ENCODE results near the gene DDA1. TPM values are rescaled to one million over a fixed set of nuclear protein-coding genes. Genes with fewer than 3 reads are reported as not detected.

Gene DDA1
- total and polyA plus RNA-seq, 4 donors, result 21.4 to 71.0 (median 28.7) TPM

DNA sequence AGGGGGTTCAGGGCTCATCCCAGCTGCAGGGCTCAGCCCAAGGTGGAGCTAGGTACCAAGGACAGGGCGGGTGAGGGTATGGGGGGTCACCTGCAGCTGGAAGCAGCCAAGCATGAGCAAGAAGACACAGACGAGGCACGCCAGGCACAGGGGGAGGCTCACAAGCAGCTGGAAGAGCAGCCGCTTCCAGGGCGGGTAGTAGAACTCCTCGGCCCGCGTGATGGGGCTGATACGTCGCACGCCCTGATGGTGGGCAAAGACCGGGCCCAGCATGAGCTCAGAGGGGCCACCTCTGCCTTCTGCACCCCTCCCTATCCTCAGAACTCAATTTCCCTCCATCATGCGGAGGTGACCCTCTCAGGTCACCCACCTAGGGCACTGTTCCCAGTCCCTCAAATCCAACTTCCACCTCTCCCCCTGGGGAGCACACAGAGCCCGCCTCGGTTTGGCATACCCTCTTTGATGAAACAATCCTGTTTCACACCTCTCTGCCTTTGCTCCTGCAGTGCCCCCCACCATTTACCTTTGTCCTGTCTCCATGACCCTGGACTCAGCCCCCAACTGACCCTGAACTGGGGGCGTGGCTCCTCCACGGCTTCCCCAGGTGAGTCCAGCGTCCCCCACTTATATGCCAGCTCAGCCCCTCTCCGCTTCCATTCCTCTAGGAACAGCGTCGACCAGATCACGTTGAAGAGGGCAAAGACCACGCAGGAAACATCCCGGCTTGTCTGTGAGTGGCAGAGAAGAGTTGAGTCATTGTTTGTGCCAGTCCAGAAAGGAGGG lies 21.1 kb downstream of the DDA1 start:
- Histone ChIP-seq H3K4me3 (ENCODE audit: low read length in 2 of 2) (no peak overlapping the region), H3K9me3 (ENCODE audit: control insufficient read depth, low read length) (no peaks in the 10 kb centered on the region), H3K4me1 (ENCODE audit: control insufficient read depth in 1 of 2, insufficient read depth in 2 of 2, low read length in 2 of 2) (no peaks in the 10 kb centered on the region), H3K27ac (ENCODE audit: low read depth in 1 of 2, low read length in 2 of 2) (no peak overlapping the region), H3K27me3 (ENCODE audit: control insufficient read depth in 1 of 2, insufficient read depth in 2 of 2, low read length in 1 of 2) (no peaks in the 10 kb centered on the region), H3K36me3 (ENCODE audit: control insufficient read depth in 1 of 2, insufficient read depth in 2 of 2, low read length in 1 of 2) (no peaks in the 10 kb centered on the region)
- intact Hi-C loops (cut with DNase I), result no loop called here
- 94% methylated on average over 24 of the region's 24 CpGs for WGBS, 2 donors
- DNase-seq (no peak), ATAC-seq (ENCODE audit: low FRiP score) (no peak)

GRCh38 chr19:17331045-17331558 lies 21.7 kb downstream of the DDA1 start:
- Histone ChIP-seq H3K9me3 (ENCODE audit: control insufficient read depth, low read length) (no peaks in the 10 kb centered on the region), H3K27ac (ENCODE audit: low read depth in 1 of 2, low read length in 2 of 2) (no peak overlapping the region), H3K27me3 (ENCODE audit: control insufficient read depth in 1 of 2, insufficient read depth in 2 of 2, low read length in 1 of 2) (no peaks in the 10 kb centered on the region), H3K36me3 (ENCODE audit: control insufficient read depth in 1 of 2, insufficient read depth in 2 of 2, low read length in 1 of 2) (no peaks in the 10 kb centered on the region), H3K4me1 (ENCODE audit: control insufficient read depth in 1 of 2, insufficient read depth in 2 of 2, low read length in 2 of 2) (no peaks in the 10 kb centered on the region), H3K4me3 (ENCODE audit: low read length in 2 of 2) (no peak overlapping the region)
- 90 to 94% methylated on average over 13 of the region's 13 CpGs for WGBS, 2 donors
- no peak for DNase-seq
- no peak for ATAC-seq (ENCODE audit: low FRiP score)
- intact Hi-C loops (cut with DNase I), result no loop called here

DNA sequence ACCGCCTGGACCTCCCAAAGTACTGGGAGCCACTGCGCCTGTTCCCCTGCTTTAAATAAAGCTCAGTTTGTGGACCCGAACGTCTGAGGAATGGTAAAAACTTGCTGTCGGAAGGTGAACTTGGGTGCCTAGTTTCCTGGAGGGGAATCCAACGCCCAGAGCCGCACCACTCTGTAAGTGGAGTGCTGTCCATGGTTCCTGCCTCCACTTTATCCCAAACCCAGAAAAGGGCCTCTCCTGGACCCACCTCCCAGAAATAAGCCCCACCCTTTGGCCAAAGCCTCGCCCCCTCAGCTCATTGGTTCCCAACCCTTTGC lies 23.0 kb downstream of the DDA1 start:
- Histone ChIP-seq H3K27me3 (ENCODE audit: control insufficient read depth in 1 of 2, insufficient read depth in 2 of 2, low read length in 1 of 2) (no peaks in the 10 kb centered on the region), H3K36me3 (ENCODE audit: control insufficient read depth in 1 of 2, insufficient read depth in 2 of 2, low read length in 1 of 2) (no peaks in the 10 kb centered on the region), H3K4me3 (ENCODE audit: low read length in 2 of 2) (no peak overlapping the region), H3K9me3 (ENCODE audit: control insufficient read depth, low read length) (no peaks in the 10 kb centered on the region), H3K4me1 (ENCODE audit: control insufficient read depth in 1 of 2, insufficient read depth in 2 of 2, low read length in 2 of 2) (no peaks in the 10 kb centered on the region), H3K27ac (ENCODE audit: low read depth in 1 of 2, low read length in 2 of 2) (no peak overlapping the region)
- DNase-seq (no peak), ATAC-seq (ENCODE audit: low FRiP score) (no peak)
- intact Hi-C loops (cut with DNase I), result no loop called here
- 88 to 91% methylated on average over 8 of the region's 8 CpGs for WGBS, 2 donors

GRCh38 chr19:17332677-17333581 lies 23.6 kb downstream of the DDA1 start:
- no peaks in the 10 kb centered on the region for H3K36me3 ChIP-seq (ENCODE audit: control insufficient read depth in 1 of 2, insufficient read depth in 2 of 2, low read length in 1 of 2)
- no peak overlapping the region for H3K27ac ChIP-seq (ENCODE audit: low read depth in 1 of 2, low read length in 2 of 2)
- intact Hi-C loops (cut with DNase I), result no loop called here
- ATAC-seq (ENCODE audit: low FRiP score), result no peak
- no peaks in the 10 kb centered on the region for H3K27me3 ChIP-seq (ENCODE audit: control insufficient read depth in 1 of 2, insufficient read depth in 2 of 2, low read length in 1 of 2)
- no peaks in the 10 kb centered on the region for H3K9me3 ChIP-seq (ENCODE audit: control insufficient read depth, low read length)
- H3K4me3 ChIP-seq (ENCODE audit: low read length in 2 of 2), result no peak overlapping the region
- DNase-seq, result peak; percentile 52 to 77
- H3K4me1 ChIP-seq (ENCODE audit: control insufficient read depth in 1 of 2, insufficient read depth in 2 of 2, low read length in 2 of 2), result no peaks in the 10 kb centered on the region
- 96 to 97% methylated on average over 41 to 45 of the region's 45 CpGs for WGBS, 2 donors

GRCh38 chr19:17333611-17334413 lies 24.4 kb downstream of the DDA1 start:
- ATAC-seq (ENCODE audit: low FRiP score) (no peak), DNase-seq (peak; percentile 74 to 80)
- Histone ChIP-seq H3K36me3 (ENCODE audit: control insufficient read depth in 1 of 2, insufficient read depth in 2 of 2, low read length in 1 of 2) (no peaks in the 10 kb centered on the region), H3K27me3 (ENCODE audit: control insufficient read depth in 1 of 2, insufficient read depth in 2 of 2, low read length in 1 of 2) (no peaks in the 10 kb centered on the region), H3K27ac (ENCODE audit: low read depth in 1 of 2, low read length in 2 of 2) (no peak overlapping the region), H3K4me1 (ENCODE audit: control insufficient read depth in 1 of 2, insufficient read depth in 2 of 2, low read length in 2 of 2) (no peaks in the 10 kb centered on the region), H3K4me3 (ENCODE audit: low read length in 2 of 2) (peak overlapping the region in 1 of 2 donors; percentile 53), H3K9me3 (ENCODE audit: control insufficient read depth, low read length) (no peaks in the 10 kb centered on the region)
- intact Hi-C loops (cut with DNase I), result no loop called here
- 41 to 42% methylated on average over 52 of the region's 52 CpGs for WGBS, 2 donors

DNA sequence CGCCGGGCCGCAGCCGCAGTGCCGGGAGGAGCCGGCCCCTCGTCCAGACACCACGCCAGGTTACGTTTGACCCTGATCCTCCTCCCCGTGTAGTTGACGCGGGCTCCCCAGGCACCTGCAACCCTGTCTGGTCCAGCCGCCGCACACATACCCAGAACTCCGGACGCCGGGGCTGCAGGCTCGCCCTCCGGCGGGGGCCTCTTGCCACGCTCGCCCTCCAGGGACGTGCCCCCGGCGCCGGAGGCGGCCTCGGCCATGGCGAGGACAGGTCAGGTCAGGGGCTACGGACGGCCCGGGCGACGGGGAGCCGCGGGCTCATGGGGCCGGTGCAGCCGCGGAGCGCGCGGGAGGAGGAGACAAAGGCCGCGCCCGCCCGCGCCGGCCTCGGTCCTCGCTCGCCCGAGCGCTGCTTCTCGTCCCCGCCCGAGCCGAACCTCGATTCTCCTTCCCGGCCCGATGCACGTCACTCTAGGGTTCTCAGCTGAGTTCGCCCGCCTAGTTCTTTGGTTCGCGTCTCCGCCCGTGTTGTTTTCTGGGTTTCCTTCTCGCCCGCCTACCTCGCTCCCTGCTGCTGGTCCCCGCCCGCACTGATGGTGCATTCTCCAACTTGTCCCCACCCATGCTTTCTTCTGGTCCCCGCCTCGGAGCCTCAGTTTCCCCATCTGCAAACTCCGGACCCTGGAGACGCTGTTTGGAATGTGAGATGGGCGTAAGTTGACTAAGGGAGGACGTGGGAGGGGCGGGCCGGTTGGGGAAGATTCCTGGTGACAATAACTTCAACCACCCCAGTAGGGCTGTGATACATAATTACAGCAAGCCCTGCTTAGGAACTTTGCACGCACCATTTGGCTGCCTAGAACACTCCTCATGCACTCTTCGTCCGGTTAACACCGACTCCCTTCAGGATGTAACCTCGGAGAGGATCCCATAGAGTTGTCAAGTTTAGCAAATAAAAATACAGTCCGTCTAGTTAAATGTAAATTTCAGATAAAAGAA lies 25.3 kb downstream of the DDA1 start, which contains the start of gene ANO8:
ANO8 (minus strand) TSS at position 442 of the 996 bp plus-strand sequence; CDS start at position 257, 185 bp downstream.
- H3K9me3 ChIP-seq (ENCODE audit: control insufficient read depth, low read length), result no peaks in the 10 kb centered on the region
- H3K27me3 ChIP-seq (ENCODE audit: control insufficient read depth in 1 of 2, insufficient read depth in 2 of 2, low read length in 1 of 2), result no peaks in the 10 kb centered on the region
- peak; percentile 87 for ATAC-seq (ENCODE audit: low FRiP score)
- WGBS, 2 donors, result 1 to 2% methylated on average over 61 to 86 of the region's 86 CpGs
- intact Hi-C loops (cut with DNase I), result loop anchor here in 1 of 2 donors (5.0 kb wide), 1 partner anchor 133 kb away; no protein-coding TSS in a partner anchor
- DNase-seq, result peak; percentile 99 to 100
- H3K4me3 ChIP-seq (ENCODE audit: low read length in 2 of 2), result peak within 1 kb of the TSS; percentile 46 to 53
- H3K36me3 ChIP-seq (ENCODE audit: control insufficient read depth in 1 of 2, insufficient read depth in 2 of 2, low read length in 1 of 2), result no peaks in the 10 kb centered on the region
- H3K4me1 ChIP-seq (ENCODE audit: control insufficient read depth in 1 of 2, insufficient read depth in 2 of 2, low read length in 2 of 2), result no peaks in the 10 kb centered on the region
- no peak within 1 kb of the TSS for H3K27ac ChIP-seq (ENCODE audit: low read depth in 1 of 2, low read length in 2 of 2)

- DNase-seq (no peak), ATAC-seq (ENCODE audit: low FRiP score) (no peak)
- Histone ChIP-seq H3K27ac (ENCODE audit: low read depth in 1 of 2, low read length in 2 of 2) (no peak overlapping the region), H3K4me3 (ENCODE audit: low read length in 2 of 2) (no peak overlapping the region), H3K27me3 (ENCODE audit: control insufficient read depth in 1 of 2, insufficient read depth in 2 of 2, low read length in 1 of 2) (no peaks in the 10 kb centered on the region), H3K4me1 (ENCODE audit: control insufficient read depth in 1 of 2, insufficient read depth in 2 of 2, low read length in 2 of 2) (no peaks in the 10 kb centered on the region), H3K9me3 (ENCODE audit: control insufficient read depth, low read length) (no peaks in the 10 kb centered on the region), H3K36me3 (ENCODE audit: control insufficient read depth in 1 of 2, insufficient read depth in 2 of 2, low read length in 1 of 2) (no peaks in the 10 kb centered on the region)
- intact Hi-C loops (cut with DNase I), result loop anchor here in 1 of 2 donors (5.0 kb wide), 1 partner anchor 132 kb away; no protein-coding TSS in a partner anchor
- WGBS, 2 donors, result 62 to 67% methylated on average over 10 of the region's 10 CpGs
Measured at GRCh38 chr19:17335575-17335974, 26.2 kb downstream of the DDA1 start.

Measured in aorta (tissue), 5 donors.